Body of pancreas (tissue), 4 donors: ENCODE results near the gene GNAT3. TPM values are rescaled to one million over a fixed set of nuclear protein-coding genes. Genes with fewer than 3 reads are reported as not detected.

Experiments
- ATAC-seq: fragments of 150-250 bp; one replicate; pipeline ENCODE4 v1.9.1; 2016
- DNase-seq, 4 donors: peaks; one replicate each; pipeline ENCODE4 v3.0.0-alpha.2; 2019
- H3K27ac ChIP-seq, 4 donors: fragments of 200-600 bp; sonication (generic); 1 replicate in 3 of 4; 2 replicates in 1 of 4; pipeline versions ENCODE4 v1.5.1 to v1.6.1; 2016 to 2019; ENCODE audit warnings: mild to moderate bottlenecking in 1 of 4, mixed read lengths in 1 of 4, moderate library complexity in 1 of 4
- H3K27me3 ChIP-seq, 2 donors: fragments of 200-600 bp; sonication (generic); one replicate each; pipeline ENCODE4 v1.6.0; 2016; ENCODE audit warnings: mild to moderate bottlenecking in 1 of 2
- H3K36me3 ChIP-seq, 2 donors: fragments of 200-600 bp; sonication (generic); replicated peaks in 1 of 2; 2 replicates each; pipeline ENCODE4 v1.5.1; 2016; ENCODE audit warnings: low read depth in 2 of 2; ENCODE audit not compliant: insufficient read depth in 1 of 2
- H3K4me1 ChIP-seq: fragments of 200-600 bp; sonication (generic); one replicate; pipeline ENCODE4 v1.6.0; 2016
- H3K4me3 ChIP-seq, 2 donors: fragments of 200-600 bp; sonication (generic); 1 replicate in 1 of 2; 2 replicates in 1 of 2; pipeline ENCODE4 v1.5.1; 2016 to 2019
- H3K9me3 ChIP-seq, 3 donors: fragments of 200-600 bp; sonication (generic); 1 replicate in 2 of 3; 2 replicates in 1 of 3; pipeline ENCODE4 v1.5.1; 2016
- POLR2A ChIP-seq, 3 donors: fragments of 450-650 bp; IDR thresholded peaks; one replicate each; pipeline ENCODE4 v1.6.1; 2016; ENCODE audit warnings: antibody characterized with exemption in 3 of 3, mild to moderate bottlenecking in 2 of 3
- WGBS, 2 donors: methylation state at CpG; one replicate each; pipeline ENCODE4 v1.1.5; 2017; 5-methylcytosine and 5-hydroxymethylcytosine counted together
- intact Hi-C: fragments of 100-400 bp; cut with DNase I; formaldehyde crosslinking; loops from one replicate; pipeline ENCODE4 v1.15.1; 2023
- total RNA-seq, 2 donors: library from RNA; depleted of rRNA; stranded (reverse); fragments of >200 nt; gene quantifications; one replicate each; pipeline ENCODE4 v1.1.0, GENCODE V29; 2016
- TF ChIP-seq, protein P1 (sequence below), 7 experiments: fragments of 450-650 bp in 4 of 7; fragments of 200-600 bp in 3 of 7; sonication (generic) in 3 of 7; IDR thresholded peaks; one replicate each; pipeline ENCODE4 v1.5.1; 2016 to 2019; ENCODE audit warnings: antibody characterized with exemption in 7 of 7

The GNAT3 gene
- total RNA-seq, 2 donors from 2014 or later = 0.26 TPM; not detected in 1

DNA sequence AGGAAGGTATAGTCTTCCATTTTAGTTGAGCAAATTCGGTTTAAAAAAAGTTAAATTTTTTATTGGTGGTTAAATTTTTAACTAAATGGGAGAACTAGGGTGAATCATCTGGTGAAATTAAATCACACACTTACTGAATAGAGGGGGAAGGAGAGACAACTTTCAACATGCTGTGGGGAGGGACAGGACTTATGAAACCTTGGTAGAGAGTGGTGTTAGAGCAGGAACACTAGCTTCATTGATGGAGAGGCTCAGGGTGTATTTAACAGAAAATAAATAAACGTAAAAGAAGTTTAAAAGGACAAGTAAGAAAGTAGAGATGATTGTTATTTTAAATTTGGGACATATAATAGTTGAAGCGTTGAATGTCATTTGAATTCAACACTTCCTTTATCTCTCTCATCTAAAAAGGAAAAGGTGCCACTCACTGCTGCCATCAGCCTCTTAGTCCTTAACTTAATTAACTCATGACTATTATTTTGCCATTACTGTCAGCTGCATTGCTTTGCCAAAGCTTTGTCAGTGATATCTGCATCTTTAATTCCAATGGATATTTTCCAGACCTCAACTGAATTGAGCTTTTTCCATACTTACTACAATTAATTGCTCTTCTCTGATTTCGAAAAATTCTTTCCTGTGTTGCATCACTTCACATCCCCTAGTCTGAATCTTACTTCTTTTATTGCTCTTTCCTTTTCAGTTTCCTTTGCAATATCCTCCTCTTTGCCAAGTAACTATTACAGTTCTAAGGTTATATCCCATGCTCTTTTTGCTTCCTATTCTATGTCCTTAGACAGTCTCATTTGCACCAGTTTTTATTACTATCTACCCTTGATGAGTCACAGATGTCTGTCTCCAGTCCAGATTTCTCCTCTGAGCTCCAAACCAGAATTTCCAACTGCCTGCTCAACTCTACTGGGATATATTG is 71.7 kb downstream of the GNAT3 start:
- Histone ChIP-seq H3K4me3 (no peak overlapping the region), H3K9me3 (no peaks in the 10 kb centered on the region), H3K36me3 (no peaks in the 10 kb centered on the region), H3K27ac (no peak overlapping the region), H3K27me3 (no peaks in the 10 kb centered on the region), H3K4me1 (no peaks in the 10 kb centered on the region)
- DNase-seq (no peak), ATAC-seq (peak; percentile 33)
- 44 to 57% methylated on average over 4 of the region's 4 CpGs for WGBS, 2 donors
- no peak for TF ChIP-seq POLR2A (IDR thresholded peaks at IDR 0.05)
- TF ChIP-seq, protein P1, sequence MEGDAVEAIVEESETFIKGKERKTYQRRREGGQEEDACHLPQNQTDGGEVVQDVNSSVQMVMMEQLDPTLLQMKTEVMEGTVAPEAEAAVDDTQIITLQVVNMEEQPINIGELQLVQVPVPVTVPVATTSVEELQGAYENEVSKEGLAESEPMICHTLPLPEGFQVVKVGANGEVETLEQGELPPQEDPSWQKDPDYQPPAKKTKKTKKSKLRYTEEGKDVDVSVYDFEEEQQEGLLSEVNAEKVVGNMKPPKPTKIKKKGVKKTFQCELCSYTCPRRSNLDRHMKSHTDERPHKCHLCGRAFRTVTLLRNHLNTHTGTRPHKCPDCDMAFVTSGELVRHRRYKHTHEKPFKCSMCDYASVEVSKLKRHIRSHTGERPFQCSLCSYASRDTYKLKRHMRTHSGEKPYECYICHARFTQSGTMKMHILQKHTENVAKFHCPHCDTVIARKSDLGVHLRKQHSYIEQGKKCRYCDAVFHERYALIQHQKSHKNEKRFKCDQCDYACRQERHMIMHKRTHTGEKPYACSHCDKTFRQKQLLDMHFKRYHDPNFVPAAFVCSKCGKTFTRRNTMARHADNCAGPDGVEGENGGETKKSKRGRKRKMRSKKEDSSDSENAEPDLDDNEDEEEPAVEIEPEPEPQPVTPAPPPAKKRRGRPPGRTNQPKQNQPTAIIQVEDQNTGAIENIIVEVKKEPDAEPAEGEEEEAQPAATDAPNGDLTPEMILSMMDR (IDR thresholded peaks at IDR 0.05) = no peak
- intact Hi-C loops = no loop called here

DNA sequence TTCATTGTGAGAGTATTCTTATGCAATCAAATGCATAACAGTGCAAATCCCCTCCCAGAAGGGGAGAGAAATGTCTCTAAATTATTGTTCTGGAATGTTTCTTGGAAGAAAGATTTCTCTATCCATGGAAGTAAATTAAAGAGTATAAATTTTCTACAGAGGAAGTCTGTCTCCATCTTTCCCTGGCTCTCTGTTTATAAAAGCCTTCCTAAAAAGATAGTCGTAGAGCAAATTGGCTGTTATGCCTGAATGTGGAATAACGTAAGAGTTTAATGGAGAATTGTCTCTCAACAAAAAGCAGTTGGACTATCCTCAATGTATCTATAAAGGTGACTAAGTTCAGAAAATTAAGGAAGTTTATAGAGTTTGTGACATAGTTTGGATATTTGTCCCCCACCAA is 76.3 kb downstream of the GNAT3 start:
- Histone ChIP-seq H3K27me3 (no peaks in the 10 kb centered on the region), H3K9me3 (no peaks in the 10 kb centered on the region), H3K4me3 (no peak overlapping the region), H3K27ac (no peak overlapping the region), H3K36me3 (no peaks in the 10 kb centered on the region), H3K4me1 (no peaks in the 10 kb centered on the region)
- DNase-seq = no peak
- ATAC-seq = no peak
- TF ChIP-seq, protein P1 (IDR thresholded peaks at IDR 0.05) = no peak
- no peak for TF ChIP-seq POLR2A (IDR thresholded peaks at IDR 0.05)
- intact Hi-C loops = no loop called here
- WGBS, 2 donors = 87 to 92% methylated on average over 2 of the region's 2 CpGs

DNA sequence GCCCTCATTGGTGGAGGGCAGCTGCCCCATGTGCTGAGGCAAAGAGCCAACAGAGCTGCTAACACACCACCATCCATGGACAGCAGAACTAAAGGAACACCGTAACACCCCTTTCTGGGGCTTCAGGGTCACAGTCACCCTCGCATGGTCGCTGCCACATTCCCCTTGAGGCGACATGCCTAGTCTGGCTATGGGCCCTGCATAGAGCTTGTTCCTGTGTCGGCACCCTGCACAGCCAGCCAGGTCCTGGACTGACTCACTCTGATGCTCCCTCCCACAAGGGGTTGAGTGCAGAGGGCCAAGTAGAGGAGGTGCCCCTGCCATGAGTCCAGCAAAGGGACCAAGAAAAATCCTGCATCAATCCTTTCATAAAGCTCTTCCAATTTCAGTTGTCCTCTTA is 77.8 kb downstream of the GNAT3 start:
- Histone ChIP-seq H3K36me3 (no peaks in the 10 kb centered on the region), H3K27me3 (no peaks in the 10 kb centered on the region), H3K4me3 (no peak overlapping the region), H3K9me3 (no peaks in the 10 kb centered on the region), H3K4me1 (no peaks in the 10 kb centered on the region), H3K27ac (no peak overlapping the region)
- intact Hi-C loops = no loop called here
- DNase-seq (no peak), ATAC-seq (no peak)
- TF ChIP-seq, protein P1 (IDR thresholded peaks at IDR 0.05) = no peak
- no peak for TF ChIP-seq POLR2A (IDR thresholded peaks at IDR 0.05)
- 93 to 100% methylated on average over 5 of the region's 5 CpGs for WGBS, 2 donors

DNA sequence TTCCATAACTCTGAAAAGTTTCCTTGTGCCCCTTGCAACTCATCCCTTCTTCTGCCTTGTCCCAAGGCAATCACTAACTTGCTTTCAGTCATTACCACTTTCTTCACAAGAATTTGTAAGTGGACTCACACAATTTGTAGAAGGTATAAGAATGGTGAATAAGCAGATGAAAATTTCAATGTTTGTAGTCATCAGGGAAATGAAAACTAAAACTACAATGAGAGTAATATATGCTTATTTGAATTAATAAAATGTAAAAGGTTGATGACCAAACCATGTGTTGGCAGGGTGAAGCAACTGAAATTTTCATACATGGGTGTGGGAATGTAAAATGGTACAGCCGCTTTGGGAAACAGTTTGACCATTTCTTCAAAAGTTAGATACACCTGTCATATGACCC is 79.7 kb downstream of the GNAT3 start:
- WGBS, 2 donors = 0% methylated on average over 1 of the region's 1 CpG; no CpG with 5 or more reads in 1 of the 2 donors
- TF ChIP-seq POLR2A (IDR thresholded peaks at IDR 0.05) = no peak
- DNase-seq (no peak), ATAC-seq (no peak)
- Histone ChIP-seq H3K27ac (no peak overlapping the region), H3K4me1 (no peaks in the 10 kb centered on the region), H3K4me3 (no peak overlapping the region), H3K9me3 (no peaks in the 10 kb centered on the region), H3K36me3 (no peaks in the 10 kb centered on the region), H3K27me3 (no peaks in the 10 kb centered on the region)
- intact Hi-C loops = no loop called here

DNA sequence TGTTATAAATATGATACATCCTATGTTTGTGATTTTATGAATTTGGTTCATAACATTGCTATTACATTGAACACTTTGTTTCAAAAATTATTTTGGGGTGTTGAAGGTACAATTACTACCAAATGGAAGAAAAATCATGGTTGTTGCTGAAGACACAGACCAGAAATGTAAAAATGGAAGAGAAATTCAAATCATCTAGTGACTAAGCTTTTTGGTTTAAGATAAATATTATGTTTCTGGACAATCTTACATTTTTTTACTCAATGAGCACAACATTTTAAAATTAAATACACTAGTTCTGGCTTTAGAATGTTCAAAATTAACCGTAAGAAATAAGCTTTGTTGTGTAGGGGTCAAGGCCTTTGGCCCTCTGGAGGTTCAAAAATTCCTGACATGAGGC is 82.7 kb downstream of the GNAT3 start:
- no peak overlapping the region for H3K4me3 ChIP-seq
- intact Hi-C loops = loop anchor here (5.0 kb wide), 1 partner anchor 228 kb away; no protein-coding TSS in a partner anchor

More for the DNA sequence above, 82.7 kb downstream of the GNAT3 start:
- 80 to 89% methylated on average over 1 of the region's 1 CpG for WGBS, 2 donors
- DNase-seq (no peak), ATAC-seq (no peak)
- Histone ChIP-seq H3K27ac (no peak overlapping the region), H3K27me3 (no peaks in the 10 kb centered on the region), H3K4me1 (no peaks in the 10 kb centered on the region), H3K36me3 (no peaks in the 10 kb centered on the region), H3K9me3 (no peaks in the 10 kb centered on the region)
- TF ChIP-seq POLR2A (IDR thresholded peaks at IDR 0.05) = no peak
- TF ChIP-seq, protein P1 (IDR thresholded peaks at IDR 0.05) = no peak
